GM12878 (cell line): ENCODE data around the gene SNX30.

Source experiments
- ATF7 ChIP-seq: fragments of 450-650 bp; IDR thresholded peaks from 2 replicates; pipeline ENCODE4 v1.6.1; 2016; ENCODE audit warnings: low read depth, mild to moderate bottlenecking
- CBX5 ChIP-seq: sonication (generic); IDR thresholded peaks from 2 replicates; pipeline ENCODE4 v1.6.1; 2016; ENCODE audit warnings: low read depth, moderate library complexity, mild to moderate bottlenecking, inconsistent platforms
- IRF3 ChIP-seq: fragments of 450-650 bp; IDR thresholded peaks from 2 replicates; pipeline ENCODE4 v1.6.1; 2014; ENCODE audit warnings: mild to moderate bottlenecking
- JUND ChIP-seq: IDR thresholded peaks from 2 replicates; pipeline ENCODE4 v1.6.1; 2012; ENCODE audit warnings: low read depth, mild to moderate bottlenecking, low read length, improper control_type of control experiment, moderate library complexity
- TF ChIP-seq, protein P1 (sequence below): IDR thresholded peaks from 2 replicates; pipeline ENCODE4 v1.6.1; 2012; ENCODE audit warnings: low read depth, low read length, improper control_type of control experiment
- TF ChIP-seq, protein P2 (sequence below): IDR thresholded peaks from 2 replicates; pipeline ENCODE4 v1.6.1; 2012; ENCODE audit warnings: low read depth, low read length, improper control_type of control experiment
- TF ChIP-seq, protein P3 (sequence below), 3 experiments: IDR thresholded peaks in 2 of 3; conservative IDR thresholded peaks in 1 of 3; 2 replicates each; pipeline ENCODE4 v1.5.1; 2011; ENCODE audit warnings: low read depth in 3 of 3, low read length in 3 of 3, mild to moderate bottlenecking in 3 of 3, control low read depth in 2 of 3, moderate library complexity in 2 of 3, inconsistent platforms in 1 of 3, mixed read lengths in 1 of 3; ENCODE audit not compliant: control insufficient read depth in 2 of 3, insufficient read depth in 1 of 3; ENCODE audit errors: extremely low read depth in 1 of 3

DNA sequence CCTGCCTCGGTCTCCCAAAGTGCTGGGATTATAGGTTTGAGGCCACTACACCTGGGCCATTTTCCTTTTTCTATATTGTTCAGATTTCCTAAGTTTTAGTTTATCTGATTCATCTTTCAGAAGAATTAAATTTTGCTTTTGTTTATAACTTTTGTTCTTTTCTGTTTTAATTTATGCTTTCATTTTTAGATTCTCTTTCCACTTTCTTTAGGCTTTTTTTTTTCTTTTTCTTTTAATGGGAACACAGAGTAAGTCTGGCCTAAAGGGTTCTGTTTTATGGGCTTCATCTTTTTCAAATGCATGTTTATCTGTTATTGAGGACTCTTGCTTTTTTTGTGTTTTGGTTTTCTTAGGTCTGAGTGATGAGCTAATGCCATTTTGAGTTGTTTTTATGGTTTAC, 42.1 kb downstream of the SNX30 start:
- TF ChIP-seq JUND (no peak), ATF7 (no peak), IRF3 (no peak), CBX5 (no peak)
- TF ChIP-seq, protein P1, sequence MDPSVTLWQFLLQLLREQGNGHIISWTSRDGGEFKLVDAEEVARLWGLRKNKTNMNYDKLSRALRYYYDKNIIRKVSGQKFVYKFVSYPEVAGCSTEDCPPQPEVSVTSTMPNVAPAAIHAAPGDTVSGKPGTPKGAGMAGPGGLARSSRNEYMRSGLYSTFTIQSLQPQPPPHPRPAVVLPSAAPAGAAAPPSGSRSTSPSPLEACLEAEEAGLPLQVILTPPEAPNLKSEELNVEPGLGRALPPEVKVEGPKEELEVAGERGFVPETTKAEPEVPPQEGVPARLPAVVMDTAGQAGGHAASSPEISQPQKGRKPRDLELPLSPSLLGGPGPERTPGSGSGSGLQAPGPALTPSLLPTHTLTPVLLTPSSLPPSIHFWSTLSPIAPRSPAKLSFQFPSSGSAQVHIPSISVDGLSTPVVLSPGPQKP: no peak
- TF ChIP-seq, protein P2, sequence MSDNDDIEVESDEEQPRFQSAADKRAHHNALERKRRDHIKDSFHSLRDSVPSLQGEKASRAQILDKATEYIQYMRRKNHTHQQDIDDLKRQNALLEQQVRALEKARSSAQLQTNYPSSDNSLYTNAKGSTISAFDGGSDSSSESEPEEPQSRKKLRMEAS: no peak
- TF ChIP-seq, protein P3, sequence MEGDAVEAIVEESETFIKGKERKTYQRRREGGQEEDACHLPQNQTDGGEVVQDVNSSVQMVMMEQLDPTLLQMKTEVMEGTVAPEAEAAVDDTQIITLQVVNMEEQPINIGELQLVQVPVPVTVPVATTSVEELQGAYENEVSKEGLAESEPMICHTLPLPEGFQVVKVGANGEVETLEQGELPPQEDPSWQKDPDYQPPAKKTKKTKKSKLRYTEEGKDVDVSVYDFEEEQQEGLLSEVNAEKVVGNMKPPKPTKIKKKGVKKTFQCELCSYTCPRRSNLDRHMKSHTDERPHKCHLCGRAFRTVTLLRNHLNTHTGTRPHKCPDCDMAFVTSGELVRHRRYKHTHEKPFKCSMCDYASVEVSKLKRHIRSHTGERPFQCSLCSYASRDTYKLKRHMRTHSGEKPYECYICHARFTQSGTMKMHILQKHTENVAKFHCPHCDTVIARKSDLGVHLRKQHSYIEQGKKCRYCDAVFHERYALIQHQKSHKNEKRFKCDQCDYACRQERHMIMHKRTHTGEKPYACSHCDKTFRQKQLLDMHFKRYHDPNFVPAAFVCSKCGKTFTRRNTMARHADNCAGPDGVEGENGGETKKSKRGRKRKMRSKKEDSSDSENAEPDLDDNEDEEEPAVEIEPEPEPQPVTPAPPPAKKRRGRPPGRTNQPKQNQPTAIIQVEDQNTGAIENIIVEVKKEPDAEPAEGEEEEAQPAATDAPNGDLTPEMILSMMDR (IDR thresholded peaks at IDR 0.05 in 2 of 3, conservative IDR thresholded peaks at IDR 0.05 in 1 of 3; ENCODE audit: control insufficient read depth in 2 of 3, extremely low read depth in 1 of 3, insufficient read depth in 1 of 3, low read depth in 3 of 3, low read length in 3 of 3): no peak
